HUES64 (cell line): ENCODE data around the gene ZNF154.

ENCODE experiments used
- H3K27ac ChIP-seq: 2 replicates; pipeline ENCODE4 v1.7.0; 2013; ENCODE audit warnings: low read depth, low read length, inconsistent platforms
- H3K27me3 ChIP-seq: 2 replicates; pipeline ENCODE4 v1.6.1; 2013; ENCODE audit warnings: mild to moderate bottlenecking, low read length; ENCODE audit not compliant: insufficient read depth
- H3K36me3 ChIP-seq: 2 replicates; pipeline ENCODE4 v1.6.1; 2013; ENCODE audit warnings: mild to moderate bottlenecking, low read length; ENCODE audit not compliant: insufficient read depth
- H3K4me1 ChIP-seq: 2 replicates; pipeline ENCODE4 v1.6.1; 2013; ENCODE audit warnings: mild to moderate bottlenecking, low read length, moderate library complexity; ENCODE audit not compliant: insufficient read depth
- H3K4me3 ChIP-seq: 2 replicates; pipeline ENCODE4 v1.5.1; 2013; ENCODE audit warnings: mild to moderate bottlenecking, low read length, moderate library complexity
- H3K9ac ChIP-seq: 2 replicates; pipeline ENCODE4 v1.6.1; 2013; ENCODE audit warnings: mild to moderate bottlenecking, low read depth, low read length
- H3K9me3 ChIP-seq: 2 replicates; pipeline ENCODE4 v1.6.1; 2013; ENCODE audit warnings: low read depth, low read length; ENCODE audit not compliant: insufficient read depth
- WGBS: fragments of 150-250, 120-280 bp; methylation state at CpG from one replicate; pipeline ENCODE4 v1.1.7; 2013; ENCODE audit warnings: missing lambda C conversion rate; 5-methylcytosine and 5-hydroxymethylcytosine counted together

The ZNF154 gene

DNA sequence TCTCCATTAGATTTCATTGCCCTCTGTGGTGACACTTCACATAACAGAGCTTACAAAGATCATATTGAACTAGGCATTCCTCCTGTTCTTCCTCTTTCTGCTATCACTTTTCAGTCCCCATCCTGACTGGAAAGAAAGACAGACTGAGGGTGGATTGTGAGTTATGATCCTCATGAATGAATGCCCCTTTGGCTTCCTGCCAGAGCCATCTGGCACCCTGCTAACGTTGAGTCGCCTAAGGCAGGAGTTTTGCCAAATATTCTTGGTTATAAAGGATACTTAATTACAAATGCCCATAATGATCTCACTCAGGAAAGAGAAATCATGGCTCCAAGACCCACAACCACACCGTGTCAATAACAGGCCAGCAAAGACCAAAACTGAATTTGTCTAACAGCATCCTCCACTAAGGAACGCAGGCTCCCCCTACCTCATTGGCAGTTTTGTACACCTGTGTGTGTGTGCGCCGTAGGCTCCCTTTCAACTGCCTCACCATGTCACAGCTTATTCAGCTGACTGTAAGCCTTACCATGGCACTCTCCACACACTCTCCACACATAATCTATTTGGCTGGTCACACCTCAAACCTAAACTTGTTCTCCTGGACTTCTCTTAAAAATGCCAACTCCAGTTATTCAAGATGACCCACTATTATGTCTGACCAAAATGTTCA, 60.5 kb downstream of the ZNF154 start:
- WGBS, result 79% methylated on average over 5 of the region's 6 CpGs
- H3K9me3 ChIP-seq, result no peaks in the 10 kb centered on the region
- H3K4me1 ChIP-seq, result no peaks in the 10 kb centered on the region
- H3K9ac ChIP-seq, result no peak overlapping the region
- no peaks in the 10 kb centered on the region; the same call in 1 of the 2 replicates for H3K36me3 ChIP-seq
- H3K27me3 ChIP-seq, result 0 out of 2 replicates have a peak, but pooled peaks cover 3% of the 10 kb centered on the region
- H3K27ac ChIP-seq, result no peak overlapping the region
- no peak overlapping the region for H3K4me3 ChIP-seq
